ENCODE data around the gene TMEM181. TPM values are rescaled to one million over a fixed set of nuclear protein-coding genes. Genes with fewer than 3 reads are reported as not detected.
"Not testable (repeated sequence)": the region's sequence is repeated elsewhere in the genome, so short reads cannot be mapped to it uniquely, and the experiment has no call there.

Gene TMEM181
- total and polyA plus RNA-seq, 12 donors, result 8.8 to 29.1 (median 20.5) TPM

- peak; percentile 48 to 79 (median 60) for DNase-seq
- intact Hi-C loops (cut with DNase I), result loop anchor here in 1 of 2 donors (5.0 kb wide), 1 partner anchor 296 kb away; no protein-coding TSS in a partner anchor
- H3K36me3 ChIP-seq (replicated peaks in 1 of 2), result no peaks in the 10 kb centered on the region
- TF ChIP-seq, protein P1, sequence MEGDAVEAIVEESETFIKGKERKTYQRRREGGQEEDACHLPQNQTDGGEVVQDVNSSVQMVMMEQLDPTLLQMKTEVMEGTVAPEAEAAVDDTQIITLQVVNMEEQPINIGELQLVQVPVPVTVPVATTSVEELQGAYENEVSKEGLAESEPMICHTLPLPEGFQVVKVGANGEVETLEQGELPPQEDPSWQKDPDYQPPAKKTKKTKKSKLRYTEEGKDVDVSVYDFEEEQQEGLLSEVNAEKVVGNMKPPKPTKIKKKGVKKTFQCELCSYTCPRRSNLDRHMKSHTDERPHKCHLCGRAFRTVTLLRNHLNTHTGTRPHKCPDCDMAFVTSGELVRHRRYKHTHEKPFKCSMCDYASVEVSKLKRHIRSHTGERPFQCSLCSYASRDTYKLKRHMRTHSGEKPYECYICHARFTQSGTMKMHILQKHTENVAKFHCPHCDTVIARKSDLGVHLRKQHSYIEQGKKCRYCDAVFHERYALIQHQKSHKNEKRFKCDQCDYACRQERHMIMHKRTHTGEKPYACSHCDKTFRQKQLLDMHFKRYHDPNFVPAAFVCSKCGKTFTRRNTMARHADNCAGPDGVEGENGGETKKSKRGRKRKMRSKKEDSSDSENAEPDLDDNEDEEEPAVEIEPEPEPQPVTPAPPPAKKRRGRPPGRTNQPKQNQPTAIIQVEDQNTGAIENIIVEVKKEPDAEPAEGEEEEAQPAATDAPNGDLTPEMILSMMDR (IDR thresholded peaks at IDR 0.05), result peak; percentile 32 to 71 (median 60)
- TF ChIP-seq POLR2A (IDR thresholded peaks at IDR 0.05), result no peak
- 4 to 7% (median 6%) methylated on average over 18 of the region's 18 CpGs for WGBS, 4 donors
- peak overlapping the region in 1 of 5 donors; percentile 20 for H3K27ac ChIP-seq
- peaks cover 8% of the 10 kb centered on the region for H3K27me3 ChIP-seq
- H3K4me1 ChIP-seq (replicated peaks in 1 of 2), result peaks cover 0 to 8% of the 10 kb centered on the region in 2 donors
- no peaks in the 10 kb centered on the region for H3K9me3 ChIP-seq (replicated peaks in 1 of 3)
- H3K4me3 ChIP-seq, result peak overlapping the region in 1 of 4 donors; percentile 47
Observed at GRCh38 chr6:158518191-158519127, 41.4 kb upstream of the TMEM181 start.

DNA sequence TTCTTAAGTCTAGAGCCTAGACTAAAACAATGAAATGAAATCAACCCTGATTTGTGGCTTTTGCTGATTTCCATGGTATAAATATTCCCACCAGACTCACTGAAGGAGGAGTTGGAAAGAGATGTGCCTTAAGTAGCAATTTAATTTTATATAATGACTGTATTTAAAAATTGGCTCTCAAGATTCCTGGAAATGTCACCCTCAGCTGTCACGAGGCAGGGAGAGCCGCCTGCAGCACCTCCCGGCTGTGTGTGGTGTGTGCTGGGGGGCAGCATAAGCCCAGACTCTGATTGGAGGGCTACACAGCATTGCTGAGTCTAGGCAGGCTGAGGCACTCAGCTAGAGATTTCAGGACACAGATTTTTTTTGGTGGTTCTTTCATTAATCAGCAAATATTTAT, 40.6 kb upstream of the TMEM181 start:
- intact Hi-C loops (cut with DNase I), result loop anchor here in 1 of 2 donors (5.0 kb wide), 1 partner anchor 297 kb away; no protein-coding TSS in a partner anchor
- 53 to 70% (median 61%) methylated on average over 3 of the region's 3 CpGs for WGBS, 4 donors
- DNase-seq, result no peak
- Histone ChIP-seq H3K4me1 (replicated peaks in 1 of 2) (peaks cover 0 to 8% of the 10 kb centered on the region in 2 donors), H3K36me3 (replicated peaks in 1 of 2) (no peaks in the 10 kb centered on the region), H3K9me3 (replicated peaks in 1 of 3) (no peaks in the 10 kb centered on the region), H3K27me3 (peaks cover 11% of the 10 kb centered on the region), H3K27ac (no peak overlapping the region), H3K4me3 (no peak overlapping the region)
- TF ChIP-seq, protein P1 (IDR thresholded peaks at IDR 0.05), result no peak
- no peak for TF ChIP-seq POLR2A (IDR thresholded peaks at IDR 0.05)

DNA sequence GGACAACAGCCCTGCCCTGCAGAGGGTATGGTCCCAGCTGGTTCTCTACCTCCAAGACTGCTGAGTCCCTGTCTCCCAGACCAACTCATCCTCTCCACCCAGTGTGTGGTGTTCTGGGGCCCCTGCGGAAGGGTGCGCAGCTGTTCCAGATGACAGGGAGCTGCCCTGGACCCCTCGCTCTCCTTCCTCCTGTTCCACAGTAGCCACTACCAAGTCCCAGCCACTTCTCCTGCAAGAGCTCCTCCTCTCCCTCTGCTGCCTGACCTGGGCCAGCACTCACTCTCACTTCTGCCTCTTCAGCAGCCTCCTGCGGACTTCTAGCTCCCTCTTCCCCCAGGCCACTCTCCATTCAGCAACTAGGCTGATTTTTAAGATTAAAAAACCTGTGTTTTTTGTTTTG, 40.1 kb upstream of the TMEM181 start:
- no peaks in the 10 kb centered on the region for H3K36me3 ChIP-seq (replicated peaks in 1 of 2)
- peaks cover 12% of the 10 kb centered on the region for H3K27me3 ChIP-seq
- H3K27ac ChIP-seq, result no peak overlapping the region
- intact Hi-C loops (cut with DNase I), result loop anchor here in 1 of 2 donors (5.0 kb wide), 1 partner anchor 297 kb away; no protein-coding TSS in a partner anchor
- no peak for DNase-seq
- 54 to 75% (median 58%) methylated on average over 4 of the region's 4 CpGs for whole genome bisulfite sequencing, 4 donors
- no peaks in the 10 kb centered on the region for H3K9me3 ChIP-seq (replicated peaks in 1 of 3)
- H3K4me1 ChIP-seq (replicated peaks in 1 of 2), result peaks cover 0 to 8% of the 10 kb centered on the region in 2 donors
- no peak for TF ChIP-seq POLR2A (IDR thresholded peaks at IDR 0.05)
- TF ChIP-seq, protein P1 (IDR thresholded peaks at IDR 0.05), result no peak
- no peak overlapping the region for H3K4me3 ChIP-seq

DNA sequence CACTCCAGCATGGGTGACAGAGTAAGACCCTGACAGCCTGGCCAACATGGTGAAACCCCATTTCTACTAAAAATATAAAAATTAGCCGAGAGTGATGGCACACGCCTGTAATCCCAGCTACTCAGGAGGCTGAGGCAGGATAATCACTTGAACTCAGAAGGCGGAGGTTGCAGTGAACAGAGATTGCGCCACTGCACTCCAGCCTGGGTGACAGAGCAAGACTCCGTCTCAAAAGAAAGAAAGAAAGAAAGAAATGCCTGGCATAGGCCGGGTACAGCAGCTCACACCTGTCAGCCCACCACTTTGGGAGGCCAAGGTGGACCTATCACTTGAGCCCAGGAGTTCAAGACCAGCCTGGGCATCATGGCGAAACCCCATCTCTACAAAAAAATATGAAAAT, 38.9 kb upstream of the TMEM181 start:
- H3K9me3 ChIP-seq (replicated peaks in 1 of 3); H3K4me1 ChIP-seq (replicated peaks in 1 of 2); intact Hi-C loops (cut with DNase I); H3K4me3 ChIP-seq; DNase-seq; H3K36me3 ChIP-seq (replicated peaks in 1 of 2); H3K27ac ChIP-seq: not testable (repeated sequence)
- H3K27me3 ChIP-seq, result peaks cover 12% of the 10 kb centered on the region
- 85 to 88% (median 87%) methylated on average over 7 of the region's 7 CpGs for WGBS, 4 donors

All from adrenal gland (tissue), 12 donors.